ENCODE results near the gene NEAT1. TPM values are rescaled to one million over a fixed set of nuclear protein-coding genes. Genes with fewer than 3 reads are reported as not detected.

NEAT1 gene
- total and polyA plus RNA-seq, 9 of the 15 experiments (the other 6 are each of a cell fraction or from before 2014, with no cell fraction given): 20.1 to 389 (median 62.8) TPM

GRCh38 chr11:65430406-65431217, 8.0 kb downstream of the NEAT1 start (continued):
- 0 out of 2 replicates have a peak, but pooled peaks have one; percentile 15 for TF ChIP-seq CREB5 (CRISPR knock-in tag; IDR thresholded peaks at IDR 0.05)
- no peak for TF ChIP-seq XRCC3 (IDR thresholded peaks at IDR 0.05)
- 0 out of 2 replicates have a peak, but pooled peaks have one; percentile 33 for TF ChIP-seq THRB (CRISPR knock-in tag; conservative IDR thresholded peaks at IDR 0.05)
- no peak for TF ChIP-seq TCF3 (CRISPR knock-in tag; IDR thresholded peaks at IDR 0.05)
- no peak for TF ChIP-seq KLF10 (CRISPR knock-in tag; IDR thresholded peaks at IDR 0.05)
- peak; percentile 60; the same call in 1 of the 2 replicates for TF ChIP-seq POLR2AphosphoS2 (IDR thresholded peaks at IDR 0.05; ENCODE audit: low read length)
- no peak for TF ChIP-seq L3MBTL2 (IDR thresholded peaks at IDR 0.05)
- peak; percentile 14 for TF ChIP-seq POLR2A (conservative IDR thresholded peaks at IDR 0.05)
- TF ChIP-seq DDX20 (tag; IDR thresholded peaks at IDR 0.05; ENCODE audit: low read depth): no peak
- no peak for TF ChIP-seq ZNF140 (CRISPR knock-in tag; IDR thresholded peaks at IDR 0.05)
- 0 out of 2 replicates have a peak, but pooled peaks have one; percentile 25 for TF ChIP-seq AFF4 (CRISPR knock-in tag; IDR thresholded peaks at IDR 0.05)
- TF ChIP-seq ZNF766 (CRISPR knock-in tag; conservative IDR thresholded peaks at IDR 0.05): no peak
- TF ChIP-seq POLR2H (tag; IDR thresholded peaks at IDR 0.05; ENCODE audit: low read depth): peak; percentile 13; the same call in 1 of the 2 replicates
- no peak for TF ChIP-seq NR2C2 (CRISPR knock-in tag; IDR thresholded peaks at IDR 0.05)
- no peak for TF ChIP-seq NR2C2 (tag; IDR thresholded peaks at IDR 0.05)
- TF ChIP-seq CSDE1 (IDR thresholded peaks at IDR 0.05): no peak
- no peak for TF ChIP-seq MEIS2 (IDR thresholded peaks at IDR 0.05; ENCODE audit: partially characterized antibody)
- no peak for TF ChIP-seq SNIP1 (IDR thresholded peaks at IDR 0.05; ENCODE audit: low read depth)
- TF ChIP-seq ZNF507 (tag; conservative IDR thresholded peaks at IDR 0.05): no peak
- TF ChIP-seq BRCA1 (IDR thresholded peaks at IDR 0.05): no peak
- no peak for TF ChIP-seq BRCA1 (CRISPR knock-in tag; IDR thresholded peaks at IDR 0.05)
- TF ChIP-seq ZNF445 (CRISPR knock-in tag; IDR thresholded peaks at IDR 0.05; ENCODE audit: low read depth): peak; percentile 11; the same call in 1 of the 2 replicates
- no peak for TF ChIP-seq MCM7 (IDR thresholded peaks at IDR 0.05)
- no peak for TF ChIP-seq ZNF175 (CRISPR knock-in tag; IDR thresholded peaks at IDR 0.05; ENCODE audit: low read depth)

Data from K562 (cell line).